NCI-H187 treated with DMSO at 0.1 percent for 48 hours (cell line): ENCODE measurements around the gene CCDC33.

ENCODE experiments used
- DNase-seq: peaks from one replicate; lab custom pipeline; 2025; lab: John Stamatoyannopoulos, UW

Gene CCDC33

DNA sequence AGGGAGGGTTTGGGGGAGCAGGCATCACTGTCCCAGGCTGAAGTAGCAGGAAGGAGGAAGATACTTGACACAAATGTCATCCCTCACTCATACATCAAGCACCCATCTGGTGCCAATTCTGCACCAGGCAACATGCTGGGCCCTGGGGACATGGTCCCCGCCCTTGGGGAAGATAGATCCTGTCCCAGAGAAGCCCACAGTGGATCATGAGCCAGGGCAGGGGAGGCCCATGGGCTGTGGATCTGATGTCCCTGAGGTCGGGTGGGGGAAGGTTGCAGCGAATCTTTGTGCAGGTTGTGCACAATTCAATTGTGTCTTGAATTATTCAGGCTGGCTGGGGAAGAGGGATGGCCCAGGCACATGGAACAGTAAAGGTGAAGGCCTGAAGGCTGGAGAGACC is 6.4 kb upstream of the CCDC33 start:
- DNase-seq: no peak

DNA sequence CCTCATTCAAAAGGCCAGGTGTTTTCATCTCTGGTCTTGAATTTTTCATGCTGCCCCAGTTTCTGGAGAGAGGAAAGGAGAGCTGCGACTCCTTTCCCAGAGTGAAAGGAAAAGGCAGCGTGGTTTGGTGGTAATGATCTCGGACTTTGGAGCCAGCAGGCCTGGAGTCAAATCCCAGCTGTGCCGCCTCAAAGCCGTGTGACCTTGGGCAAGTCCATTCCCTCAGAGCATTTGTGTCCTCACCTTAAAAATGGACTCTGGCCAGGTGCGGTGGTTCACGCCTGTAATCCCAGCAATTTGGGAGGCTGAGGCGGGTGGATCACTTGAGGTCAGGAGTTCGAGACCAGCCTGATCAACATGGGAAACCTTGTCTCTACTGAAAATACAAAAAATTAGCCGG is 4.7 kb upstream of the CCDC33 start:
- DNase-seq: no peak

DNA sequence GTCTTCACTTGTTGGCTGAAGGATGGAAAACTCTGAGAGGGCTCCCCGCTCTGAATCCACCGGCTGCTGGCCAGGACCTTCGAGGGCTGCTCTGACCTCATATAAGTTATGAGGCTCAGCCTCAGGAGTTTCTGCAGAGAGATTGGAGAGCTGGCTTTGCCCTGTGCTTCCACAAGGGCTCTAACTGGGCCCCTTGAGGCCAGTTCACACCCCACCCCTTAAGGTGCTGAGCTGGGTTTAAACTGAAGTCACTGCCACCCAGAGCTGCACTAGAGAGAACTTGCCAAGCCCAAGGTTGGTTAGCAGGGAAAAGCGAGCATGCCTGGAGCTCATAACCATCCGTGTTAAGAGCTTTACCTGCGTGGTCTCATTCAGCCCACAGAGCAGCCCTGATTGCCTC is 2.8 kb upstream of the CCDC33 start:
- DNase-seq: no peak

DNA sequence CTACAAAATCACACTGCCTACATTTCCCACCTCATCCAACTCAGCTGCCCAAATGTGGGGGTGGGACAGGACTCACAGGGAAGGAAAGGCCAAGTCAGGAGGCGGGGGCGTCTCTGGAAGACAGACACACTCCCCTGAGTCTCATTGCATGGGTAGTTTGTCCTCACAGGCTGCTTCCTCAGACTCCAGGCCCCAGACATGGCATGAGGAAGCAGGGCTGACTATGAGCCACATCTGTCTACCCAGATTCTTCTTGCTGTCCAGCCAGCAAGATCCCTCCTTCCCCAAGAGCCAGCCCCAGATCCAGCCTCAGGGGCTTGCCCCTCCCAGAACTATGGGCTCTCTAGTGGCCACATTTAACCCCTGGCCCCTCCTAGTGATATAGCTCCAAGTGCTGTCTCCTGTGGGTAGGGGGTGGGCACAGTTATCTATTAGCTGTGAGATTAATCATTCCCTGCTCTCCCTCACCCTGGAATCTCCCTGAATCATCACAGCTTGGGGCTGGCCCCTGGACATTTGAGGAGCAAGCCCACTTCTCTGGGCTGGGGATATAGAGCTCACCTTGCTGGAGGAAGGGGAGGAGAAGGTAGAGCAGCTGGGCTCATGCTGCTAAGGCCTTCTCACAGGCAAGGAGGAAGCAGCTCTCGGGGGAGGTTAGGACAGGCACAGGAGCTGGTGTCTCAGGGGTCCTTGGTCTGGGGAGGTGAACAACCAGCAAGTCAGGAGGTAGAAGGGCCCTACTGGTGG is 2.1 kb upstream of the CCDC33 start:
- DNase-seq: no peak

DNA sequence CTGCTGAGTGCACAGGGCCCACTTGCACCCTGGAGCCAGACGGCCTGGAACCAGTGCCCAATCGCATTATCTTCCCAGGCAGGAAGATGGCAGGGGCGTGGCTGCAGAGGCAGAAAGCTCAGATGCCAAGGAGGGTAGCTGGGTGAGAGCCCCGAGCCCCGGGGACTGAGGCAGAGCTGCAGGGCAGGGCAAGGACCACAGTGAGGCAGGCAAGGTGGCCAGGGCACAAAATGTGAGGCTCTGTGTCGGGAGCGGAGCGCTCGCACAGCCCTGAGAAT is 1.6 kb upstream of the CCDC33 start:
- no peak for DNase-seq

DNA sequence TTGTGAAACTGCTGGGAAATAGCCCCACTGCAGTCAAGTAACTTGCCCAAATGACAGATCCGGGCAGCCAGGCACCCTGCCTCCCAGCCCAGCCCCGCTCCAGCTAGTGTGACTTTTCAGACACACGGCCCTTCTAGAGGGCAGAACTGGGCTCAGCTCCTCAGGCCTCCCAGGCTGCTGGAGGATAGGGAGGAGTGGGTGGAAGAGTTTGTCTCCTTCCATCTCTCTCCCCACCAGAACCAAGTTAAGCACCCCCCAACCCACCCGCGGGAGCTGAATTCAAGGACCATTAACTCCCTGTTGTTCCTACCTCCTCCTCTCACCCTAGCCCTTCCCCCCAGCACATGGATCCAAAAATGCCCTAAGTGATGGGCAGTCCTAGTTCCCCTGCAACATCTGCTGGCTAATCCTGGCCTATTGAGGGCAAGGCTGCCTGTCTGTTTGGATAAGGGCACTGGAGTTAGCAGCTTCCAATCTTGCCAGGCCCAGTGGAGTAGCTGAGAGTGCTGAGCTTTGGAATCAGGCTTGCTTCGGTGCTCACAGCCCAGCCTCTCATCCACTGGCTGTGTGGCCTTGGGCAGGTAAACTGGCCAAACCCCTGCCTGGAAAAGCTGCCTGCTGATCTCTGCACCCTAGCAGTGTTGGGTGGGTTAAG is 3.1 kb downstream of the CCDC33 start:
- DNase-seq: no peak

DNA sequence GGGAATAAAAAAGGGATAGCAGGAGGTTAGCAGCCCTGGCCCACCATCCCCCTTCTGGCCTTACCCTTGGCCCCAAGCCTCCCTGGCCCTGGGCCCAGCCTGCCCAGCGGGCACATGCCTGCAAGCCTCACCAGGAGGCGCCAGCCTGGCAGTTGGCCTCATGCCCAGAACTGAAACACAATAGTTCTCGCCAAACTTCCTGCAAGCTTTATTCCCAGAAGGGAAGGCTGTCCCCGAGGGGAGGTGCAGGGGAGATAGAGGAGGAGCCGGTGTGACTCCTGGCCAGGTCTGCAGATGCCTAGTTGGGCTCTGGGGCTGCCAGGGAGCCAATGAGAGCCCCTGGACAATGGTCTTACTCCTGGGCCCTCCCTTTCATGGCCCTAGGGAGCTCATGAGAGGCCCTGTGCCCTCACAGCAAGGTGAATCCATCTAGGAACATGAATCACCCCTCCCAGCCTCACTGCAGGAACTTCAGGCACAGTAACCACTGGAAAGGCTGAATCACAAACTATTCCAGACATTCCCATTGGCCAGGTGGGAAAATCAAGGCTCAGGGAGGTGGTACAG is 4.0 kb downstream of the CCDC33 start:
- DNase-seq: peak; percentile 70

DNA sequence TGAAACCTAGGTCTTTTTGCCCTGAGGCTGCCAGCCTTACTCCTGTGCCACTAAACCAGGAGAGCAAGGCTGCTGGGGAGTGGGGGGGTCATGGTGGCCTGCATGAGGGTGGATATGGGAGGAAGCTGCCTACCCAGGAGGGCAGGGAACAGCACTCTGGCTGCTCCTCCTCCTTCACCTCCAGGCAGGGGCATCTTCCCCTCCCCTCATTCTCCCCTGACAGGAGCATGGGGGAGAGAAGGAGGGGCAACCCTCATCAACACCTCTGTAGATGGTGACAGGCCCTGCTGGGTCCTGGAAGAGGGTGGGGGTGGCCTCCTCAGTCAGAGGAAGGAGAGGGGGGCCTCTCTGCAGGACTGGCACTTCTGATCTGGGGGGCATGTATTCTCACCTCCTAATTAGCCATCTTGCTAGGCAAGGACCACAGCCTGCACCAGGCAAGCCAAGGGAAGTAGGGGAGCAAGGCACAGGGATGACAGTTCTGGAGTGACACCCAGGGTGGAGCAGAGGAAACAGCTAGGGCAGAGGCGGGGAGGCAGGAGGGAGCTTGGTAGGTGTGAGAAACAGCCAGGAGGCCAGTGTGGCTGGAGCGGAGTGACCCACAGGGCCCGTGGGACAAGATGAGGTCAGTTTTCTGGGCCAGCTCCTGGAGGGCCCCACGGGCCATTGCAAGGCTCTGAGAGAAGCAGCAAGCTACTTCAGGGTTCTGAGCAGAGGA is 4.9 kb downstream of the CCDC33 start:
- DNase-seq: no peak

DNA sequence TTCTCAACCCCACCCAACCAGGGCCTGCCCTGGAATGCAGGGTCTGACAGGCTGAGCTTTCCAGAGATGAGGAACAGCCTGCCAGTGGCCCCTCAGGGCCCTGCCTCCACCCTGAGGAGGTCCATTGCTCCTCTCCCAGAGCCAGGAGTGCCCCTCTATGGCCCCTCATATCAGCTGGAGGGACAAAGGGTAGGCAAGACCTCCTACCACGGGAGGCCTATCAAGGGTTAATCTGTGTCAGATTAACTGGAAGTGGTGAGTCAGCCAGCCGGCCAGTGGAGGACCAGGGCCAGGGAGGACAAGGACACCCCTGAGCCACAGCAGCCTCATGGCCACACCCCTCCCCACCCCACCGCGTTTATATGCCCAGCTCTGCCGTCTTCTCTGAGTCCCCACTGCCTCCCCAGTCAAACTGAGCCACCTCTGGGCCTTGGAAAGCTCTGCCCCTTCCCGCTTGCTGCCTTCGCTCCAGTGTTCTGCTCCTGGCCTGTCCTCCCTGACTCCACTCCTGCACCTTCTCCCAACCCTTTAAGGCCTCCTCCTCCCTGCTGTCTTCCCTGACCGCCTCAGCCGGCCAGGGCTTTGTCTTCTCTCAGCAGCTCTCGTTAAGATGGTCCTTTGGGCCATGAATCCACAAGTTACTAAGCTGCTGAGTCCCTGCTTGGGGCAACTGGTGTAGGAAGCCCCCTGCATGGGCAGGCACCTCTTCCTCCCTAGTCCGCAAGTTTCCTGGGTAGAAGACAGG is 6.5 kb downstream of the CCDC33 start:
- DNase-seq: no peak

DNA sequence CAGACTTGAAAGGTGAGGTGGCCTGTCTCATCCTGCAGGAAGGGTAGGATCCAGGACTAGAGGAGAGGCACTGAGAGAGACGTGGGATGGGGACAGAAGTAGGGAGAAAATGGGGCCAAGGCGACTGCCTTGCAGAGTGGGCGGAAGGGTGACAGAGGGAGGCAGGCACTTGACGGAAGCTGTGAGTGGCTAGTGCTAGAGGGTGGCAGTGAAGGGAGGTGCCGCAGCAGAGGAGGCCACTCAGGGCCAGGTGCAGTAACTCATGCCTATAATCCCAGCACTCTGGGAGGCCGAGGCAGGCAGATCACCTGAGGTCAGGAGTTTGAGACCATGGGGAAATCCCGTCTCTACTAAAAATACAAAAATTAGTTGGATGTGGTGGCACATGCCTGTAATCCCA is 7.3 kb downstream of the CCDC33 start:
- peak; percentile 44 for DNase-seq

DNA sequence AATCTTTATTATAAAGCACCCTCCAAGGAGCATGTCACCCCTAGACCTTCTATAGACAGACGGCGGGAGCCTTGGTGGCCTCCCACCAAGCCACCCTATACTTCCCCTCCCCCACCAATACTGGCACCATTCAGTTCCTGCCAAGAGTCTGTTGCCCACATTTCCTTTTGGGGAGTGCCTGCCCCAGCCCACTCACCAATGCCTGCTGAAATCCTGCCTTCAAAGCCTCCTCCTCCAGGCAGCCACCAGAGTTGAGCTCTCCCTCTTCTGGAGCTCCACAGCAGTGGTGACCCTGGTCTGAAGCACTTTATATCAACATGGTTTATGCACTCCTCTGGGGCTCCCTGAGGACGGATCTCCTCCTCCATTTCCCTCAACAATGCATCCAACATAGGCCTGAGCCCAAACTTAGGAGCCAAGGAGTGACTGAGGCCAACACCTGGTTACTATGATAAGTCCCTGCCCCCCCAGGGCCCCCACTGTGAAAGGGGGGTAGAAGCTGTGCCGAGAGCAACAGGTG is 8.8 kb downstream of the CCDC33 start:
- DNase-seq: peak; percentile 79

DNA sequence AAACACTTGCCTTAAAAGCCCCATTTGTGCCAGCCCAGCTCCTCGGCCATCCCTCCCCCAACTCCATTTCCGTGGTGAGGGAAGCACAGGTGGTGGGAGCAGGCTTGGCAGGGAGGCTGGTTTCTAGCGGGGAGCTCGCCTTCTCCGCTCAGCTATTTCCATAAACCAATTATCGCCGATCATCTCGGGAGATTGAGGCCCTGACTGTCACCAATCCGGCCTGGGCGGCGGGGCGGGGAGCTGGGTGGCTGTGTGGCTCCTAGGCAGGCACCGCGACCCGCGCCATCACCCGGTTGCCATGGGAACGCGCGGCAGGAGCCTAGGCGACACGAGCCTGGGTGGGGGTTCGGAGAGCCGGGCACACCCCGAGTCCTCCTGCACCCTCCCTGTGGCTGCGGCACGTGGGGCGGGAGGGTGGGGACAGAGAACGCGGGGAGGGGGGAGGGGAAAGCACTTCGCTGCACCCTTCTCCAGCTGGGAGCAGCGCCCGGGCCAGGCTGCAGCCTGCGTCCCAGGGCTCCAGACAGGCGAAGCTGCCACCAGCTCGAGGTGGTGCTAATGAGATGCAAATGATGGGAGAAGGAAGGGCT is 9.3 kb downstream of the CCDC33 start:
- no peak for DNase-seq

DNA sequence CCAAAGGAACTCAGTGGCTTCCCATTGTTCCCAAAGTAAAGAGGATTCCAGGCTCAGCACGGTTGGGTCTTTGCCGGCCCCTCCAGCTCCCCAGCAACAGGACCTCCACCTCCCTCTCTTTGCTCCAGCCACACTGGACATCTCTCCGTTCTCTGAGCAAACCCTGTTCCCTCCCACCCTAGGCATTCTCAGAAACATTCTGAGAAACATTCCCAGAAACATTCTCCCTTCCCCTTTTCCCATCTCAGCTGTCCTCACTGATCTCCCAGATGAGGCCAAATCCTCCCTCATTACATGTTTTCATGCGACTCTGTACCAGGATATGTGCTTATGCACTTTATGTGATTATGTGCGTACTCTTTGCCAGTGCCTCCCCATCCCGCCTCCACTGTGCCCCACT is 14.1 kb downstream of the CCDC33 start:
- no peak for DNase-seq

DNA sequence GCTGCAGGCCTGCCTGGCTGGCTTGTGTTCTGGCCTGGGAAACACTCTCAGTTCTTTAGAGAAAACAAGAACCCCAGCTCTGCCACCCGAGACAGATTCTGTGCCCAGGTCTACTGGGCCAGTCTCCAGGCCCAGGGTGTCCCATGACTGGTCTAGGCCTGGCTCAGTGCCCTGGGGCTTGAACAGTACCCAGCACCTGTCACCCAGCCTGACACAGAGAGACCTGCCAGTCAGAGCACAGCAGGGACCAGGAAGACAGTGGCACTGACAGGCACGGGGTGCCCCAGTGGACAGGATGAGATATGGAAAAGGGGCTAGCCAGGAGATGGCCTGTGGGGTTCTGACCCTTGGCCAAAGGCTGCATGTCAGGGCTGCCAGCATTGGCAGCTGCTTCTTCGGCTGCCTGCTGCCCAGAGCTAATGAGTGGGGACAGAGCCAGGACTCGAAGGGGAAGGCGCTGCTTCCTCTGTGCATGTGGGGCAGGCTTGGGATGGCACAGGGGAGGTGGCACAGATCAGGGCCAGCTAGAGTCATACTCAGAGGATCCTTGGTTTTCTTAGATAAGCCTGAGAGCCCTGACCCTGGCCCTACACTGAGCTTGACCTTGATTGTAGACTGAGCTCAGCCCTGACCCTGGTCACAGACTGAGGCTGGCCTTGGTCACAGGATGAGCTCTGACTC is 15.1 kb downstream of the CCDC33 start:
- no peak for DNase-seq

DNA sequence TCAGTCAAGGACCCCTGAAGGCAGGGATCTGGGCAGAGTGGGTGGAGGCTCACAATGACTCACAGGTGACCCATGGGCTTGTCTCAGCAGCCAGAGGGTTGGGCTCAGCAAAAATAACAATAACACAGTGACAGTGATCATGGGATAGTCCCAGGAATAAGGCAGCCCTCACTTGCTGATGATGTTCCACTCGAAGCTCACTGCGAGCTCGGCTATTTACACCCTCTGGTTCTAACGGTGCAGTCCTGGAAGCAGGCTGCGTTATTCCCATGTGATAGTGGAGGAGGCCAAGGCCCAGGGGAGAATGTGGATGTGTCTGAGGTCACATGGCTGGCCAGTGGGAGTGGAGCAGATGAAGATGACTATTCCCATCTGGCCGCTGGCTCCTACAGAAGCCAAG is 16.2 kb downstream of the CCDC33 start:
- DNase-seq: no peak

DNA sequence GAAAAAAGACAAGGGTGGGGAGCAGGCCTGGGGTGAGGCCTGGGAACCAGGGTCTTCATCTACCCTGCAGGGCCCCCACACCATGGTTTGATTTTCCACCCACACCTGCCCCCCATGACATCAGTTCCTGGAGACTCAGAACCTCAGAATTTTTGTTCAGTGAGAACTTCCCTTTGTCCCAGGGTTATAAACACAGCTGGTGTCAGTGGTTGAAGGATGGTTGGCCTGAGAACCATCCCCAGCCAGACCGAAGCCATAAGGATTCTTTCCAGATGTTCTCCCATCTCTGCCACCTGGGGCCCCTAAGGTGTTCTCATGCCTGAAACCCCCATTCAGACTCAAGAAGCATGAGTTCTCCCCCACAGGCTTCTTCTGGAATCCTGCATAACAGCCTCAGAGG is 16.6 kb downstream of the CCDC33 start:
- DNase-seq: no peak

DNA sequence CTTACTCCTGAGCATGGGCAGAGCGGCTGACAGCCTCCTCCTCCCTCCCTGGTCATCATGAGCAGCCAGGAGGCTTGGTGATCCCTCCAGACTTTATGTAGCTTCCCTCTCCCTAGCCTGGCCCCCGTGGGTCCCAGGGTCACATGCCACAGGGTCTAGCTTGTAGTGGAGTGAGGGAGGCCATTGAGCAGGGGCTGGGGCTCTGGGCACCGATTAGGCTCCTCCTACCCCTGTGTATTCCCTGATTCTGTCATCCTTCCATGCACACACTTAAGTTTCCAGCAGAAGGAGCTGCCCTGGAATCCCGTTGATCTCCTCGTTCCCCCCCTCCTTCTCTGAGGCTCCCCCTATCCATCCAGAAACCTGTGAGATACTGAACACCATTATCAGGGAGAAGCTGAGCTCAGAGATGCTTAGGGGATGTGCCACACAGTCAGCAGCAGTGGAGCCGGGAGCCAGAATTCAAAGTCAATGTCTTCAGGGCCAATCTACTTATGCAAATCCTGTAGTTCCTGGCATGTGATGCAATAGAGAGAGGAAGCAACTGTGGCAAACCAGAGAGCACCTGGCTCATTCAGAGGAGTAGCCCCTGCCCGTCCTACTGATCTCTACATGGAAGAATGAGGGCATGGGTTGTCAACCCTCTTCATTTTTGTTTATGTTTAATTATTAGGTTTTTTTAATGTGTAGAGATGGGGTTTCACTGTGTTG is 17.2 kb downstream of the CCDC33 start:
- DNase-seq: no peak

DNA sequence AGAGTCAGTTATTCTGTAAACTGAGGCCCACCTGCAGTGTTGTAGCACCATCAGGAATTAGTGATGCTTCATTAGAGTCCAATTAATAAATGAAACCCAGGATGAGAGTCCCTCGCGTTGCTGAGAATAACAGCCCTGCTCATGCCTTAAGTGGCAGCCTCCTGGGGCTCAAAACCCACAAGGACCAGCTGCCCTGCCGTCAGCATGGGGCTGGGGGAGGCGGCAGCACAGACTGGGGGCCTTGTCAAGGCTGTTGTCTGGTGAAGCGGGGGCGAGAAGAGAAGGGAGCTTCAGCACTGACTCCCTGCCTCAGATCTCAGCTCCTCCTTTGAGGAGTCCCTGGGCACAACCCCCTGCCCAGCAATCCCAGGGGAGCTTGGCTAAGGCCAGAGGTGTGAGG is 21.0 kb downstream of the CCDC33 start:
- DNase-seq: no peak

DNA sequence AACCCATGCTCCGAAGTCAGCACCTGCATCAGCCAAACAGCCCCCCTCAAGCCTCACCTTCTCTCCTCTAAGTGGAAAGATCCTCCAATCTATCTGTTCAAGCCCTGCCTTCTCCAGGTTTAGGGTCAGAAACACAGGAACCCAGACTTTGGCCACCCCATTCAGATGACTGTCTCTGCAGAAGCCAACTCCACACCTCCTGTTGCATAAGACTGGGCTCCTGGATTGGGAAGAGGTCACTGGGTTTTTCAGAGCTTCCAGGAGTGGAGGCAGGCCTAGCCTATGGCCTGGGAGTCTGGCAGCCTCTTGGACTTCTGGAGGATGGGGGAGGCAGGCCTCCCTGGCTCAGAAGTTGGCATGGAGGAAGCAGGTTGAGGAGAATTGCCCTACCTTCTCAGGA is 21.5 kb downstream of the CCDC33 start:
- DNase-seq: no peak

DNA sequence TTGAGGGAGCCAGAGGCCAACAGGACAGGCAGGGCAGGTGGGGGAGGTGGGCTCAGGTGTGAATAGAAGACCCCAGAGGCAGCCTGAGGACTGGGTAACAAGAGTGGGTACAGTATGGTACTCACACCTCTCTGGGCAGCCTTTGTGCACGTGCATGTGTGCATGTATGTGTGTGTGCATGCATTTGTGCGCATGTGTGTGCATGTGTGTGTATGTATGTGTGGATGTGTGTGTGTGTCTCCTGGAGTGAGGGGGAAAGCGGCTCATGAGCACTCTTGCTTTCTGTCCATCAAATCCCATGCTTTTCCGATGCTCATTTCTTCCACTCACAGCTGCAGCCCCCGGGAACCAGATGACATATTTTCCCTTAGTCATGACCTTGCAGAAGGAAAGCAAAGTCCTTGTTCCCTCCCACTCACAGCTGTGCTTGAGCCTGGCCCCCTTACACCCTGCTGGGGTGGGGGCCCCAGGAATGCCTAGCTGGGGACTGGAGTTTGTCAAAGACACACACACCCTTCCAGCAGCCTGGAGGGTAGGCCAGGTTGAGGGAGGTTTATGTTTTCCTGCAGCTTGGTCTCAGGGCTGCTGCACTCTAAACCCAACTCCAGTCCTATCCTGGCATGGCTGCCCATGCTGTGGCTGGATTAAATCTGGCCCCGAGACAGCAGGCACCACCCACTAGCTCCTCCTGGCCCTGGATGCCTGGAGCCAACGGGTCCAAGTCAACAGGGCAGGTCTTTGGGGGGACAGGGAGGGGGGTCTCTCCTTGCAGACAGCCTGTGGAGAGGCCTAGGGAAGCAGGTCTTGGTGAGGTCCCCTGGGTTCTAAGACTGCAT is 22.5 kb downstream of the CCDC33 start:
- DNase-seq: no peak
